Measurements from ENCODE around the gene ST8SIA1.

Gene ST8SIA1

DNA sequence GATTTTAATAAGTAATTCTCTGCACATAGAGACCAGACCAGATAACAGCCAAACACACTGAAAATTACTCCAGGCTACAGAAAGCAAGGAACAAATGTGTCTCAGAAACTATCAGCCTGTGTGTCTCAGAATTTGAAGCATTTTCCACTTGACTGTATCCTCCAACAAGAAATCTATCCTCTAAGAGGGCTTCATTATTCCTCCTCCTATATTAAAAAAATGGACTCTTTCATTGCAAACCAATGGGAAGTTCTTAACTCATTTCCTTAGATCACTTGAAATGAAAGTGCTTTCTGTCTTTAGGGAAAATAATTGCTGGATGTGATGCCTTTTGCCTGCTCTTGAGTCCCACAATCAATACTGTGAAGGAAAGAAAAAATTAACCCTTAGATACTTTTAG, 2.3 kb downstream of the ST8SIA1 start:
- no peak for DNase-seq (ENCODE audit: low read depth)

DNA sequence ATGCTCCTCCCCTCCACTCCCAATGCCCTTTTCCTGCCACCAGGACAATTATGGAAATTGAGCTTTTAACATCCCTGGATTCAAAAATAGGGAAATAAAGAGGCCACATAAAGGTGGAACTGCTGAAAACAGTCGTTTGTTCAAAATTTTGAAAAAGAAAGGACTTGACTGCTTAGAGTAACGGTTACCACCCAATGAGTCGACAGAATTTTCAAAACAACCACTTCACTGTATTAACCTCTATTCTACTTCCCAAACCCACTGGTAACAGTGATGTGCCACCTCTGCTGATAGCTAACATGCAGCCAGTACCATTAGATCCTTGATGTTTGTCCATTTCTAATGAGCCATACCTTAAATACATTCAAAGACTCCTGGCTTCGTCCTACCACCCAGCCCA, 4.9 kb downstream of the ST8SIA1 start:
- DNase-seq (ENCODE audit: low read depth), result no peak

GRCh38 chr12:22325218-22325617, 9.3 kb downstream of the ST8SIA1 start:
- no peak for DNase-seq (ENCODE audit: low read depth)

GRCh38 chr12:22322091-22322490, 12.4 kb downstream of the ST8SIA1 start:
- no peak for DNase-seq (ENCODE audit: low read depth)

DNA sequence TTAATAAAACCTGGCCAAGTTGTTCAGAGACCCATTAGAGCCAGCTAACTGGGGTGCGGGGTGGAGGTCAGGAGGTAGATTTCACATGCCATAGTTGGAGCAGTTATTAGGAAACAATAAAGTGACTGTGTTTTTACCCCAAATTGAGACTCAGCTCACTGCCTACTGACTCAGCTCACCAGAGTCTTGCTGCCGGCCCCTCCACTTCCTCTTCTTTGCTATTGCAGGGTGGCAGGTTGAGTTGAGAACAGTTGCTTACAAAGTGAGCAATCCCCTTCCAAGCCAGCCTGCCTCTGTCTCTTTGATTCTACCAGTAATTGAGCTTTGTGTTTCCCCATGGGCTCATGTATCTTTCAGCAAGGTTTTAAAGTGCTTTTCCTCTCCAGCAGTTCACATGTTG, 12.9 kb downstream of the ST8SIA1 start:
- DNase-seq (ENCODE audit: low read depth), result no peak

GRCh38 chr12:22321018-22321605, 13.4 kb downstream of the ST8SIA1 start:
- DNase-seq (ENCODE audit: low read depth), result no peak

DNA sequence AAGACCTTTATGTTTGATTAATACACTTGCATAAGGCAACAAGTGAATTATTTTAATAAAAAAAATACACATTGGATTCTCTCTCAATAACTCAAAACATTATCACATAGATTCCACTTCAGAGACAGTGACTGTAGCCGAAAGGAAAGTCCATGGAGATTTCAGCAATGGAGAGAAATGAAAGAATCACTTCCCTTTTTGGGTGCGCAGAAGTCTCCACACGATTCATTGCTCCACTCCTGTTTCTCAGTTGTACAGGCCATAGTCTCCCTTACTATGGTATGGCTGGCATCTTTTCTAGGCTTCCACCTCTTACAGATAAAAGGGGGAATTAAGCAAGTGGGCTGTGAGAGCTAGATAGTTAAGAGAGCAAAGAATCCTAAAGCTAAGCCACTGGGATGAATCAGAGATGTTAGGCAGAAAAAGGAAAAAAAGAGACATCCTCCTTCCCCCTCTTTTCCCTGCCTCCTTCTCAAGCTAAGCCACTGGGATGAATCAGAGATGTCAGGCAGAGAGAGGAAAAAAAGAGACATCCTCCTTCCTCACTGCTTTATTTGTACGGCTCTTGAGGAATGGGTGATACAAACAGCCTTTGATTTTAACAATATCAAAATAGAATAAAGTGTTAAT, 16.3 kb downstream of the ST8SIA1 start:
- no peak for DNase-seq (ENCODE audit: low read depth)

- DNase-seq (ENCODE audit: low read depth), result no peak
Observed at GRCh38 chr12:22313963-22314330, 20.6 kb downstream of the ST8SIA1 start.

DNA sequence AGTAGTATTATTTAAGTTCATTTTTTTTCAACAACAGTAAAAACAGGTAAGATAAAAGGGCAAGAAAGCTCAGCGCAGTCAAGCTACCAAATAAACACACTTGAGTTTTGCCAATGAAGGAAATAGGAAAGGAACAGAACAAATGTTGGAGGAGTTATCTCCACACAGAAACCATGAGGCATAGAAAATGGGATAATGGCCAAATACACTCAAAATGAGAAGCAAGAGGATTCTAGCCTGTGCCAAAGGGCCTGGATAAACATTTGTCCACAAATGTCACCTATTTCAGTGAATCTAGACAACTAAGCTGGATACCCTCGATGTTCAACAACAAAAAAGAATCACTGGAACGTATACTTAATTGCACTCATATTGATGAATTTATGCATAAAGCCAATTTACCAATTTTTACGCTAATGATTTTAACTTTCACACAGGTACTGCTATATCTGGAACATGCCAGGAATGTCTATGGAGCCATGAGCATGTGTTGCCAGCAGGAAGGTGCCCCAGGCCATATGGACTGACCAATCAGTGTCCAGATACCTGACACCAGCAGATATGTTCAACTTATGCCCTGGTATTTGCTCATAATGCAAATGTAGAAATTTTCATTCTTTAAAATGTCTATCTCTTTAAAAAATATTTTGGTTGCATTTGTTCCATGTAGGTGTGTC, 21.1 kb downstream of the ST8SIA1 start:
- DNase-seq (ENCODE audit: low read depth), result no peak

DNA sequence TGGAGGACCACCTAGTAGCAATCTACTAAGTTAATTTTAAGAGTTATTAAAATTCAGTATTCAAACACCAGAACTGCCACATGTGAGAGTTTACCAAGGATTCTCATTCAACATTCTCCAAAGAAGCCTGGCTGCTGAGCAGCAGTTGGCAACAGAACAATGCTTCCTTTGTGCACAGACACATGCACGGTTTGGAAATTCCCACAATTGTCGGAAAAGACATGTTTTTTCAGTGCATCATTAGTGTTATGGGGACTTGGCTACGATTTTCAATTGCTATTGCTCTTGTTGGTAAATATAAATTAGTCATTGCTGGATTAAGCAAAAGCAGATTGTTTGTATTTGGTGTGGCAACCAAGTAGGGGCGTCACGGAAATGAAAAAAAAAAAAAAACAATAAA, 22.2 kb downstream of the ST8SIA1 start:
- DNase-seq (ENCODE audit: low read depth), result no peak

DNA sequence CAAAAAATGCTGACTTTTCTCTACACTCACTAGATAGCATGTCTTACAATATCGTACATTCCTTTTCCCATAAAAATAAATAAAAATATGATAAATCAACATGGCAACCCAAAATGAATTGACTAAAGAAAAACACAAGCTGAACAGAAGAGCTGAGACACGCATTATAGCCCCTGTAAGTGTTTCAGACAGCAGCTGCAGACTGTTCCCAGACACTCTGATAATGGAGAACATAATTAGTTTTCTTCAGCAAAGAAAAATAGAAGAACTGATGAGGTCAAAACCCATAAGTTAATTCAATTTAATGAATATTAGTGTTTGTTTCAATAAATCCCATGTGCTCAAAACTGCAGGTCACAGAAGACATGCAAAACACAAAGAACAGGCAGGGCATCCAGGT, 23.8 kb downstream of the ST8SIA1 start:
- DNase-seq (ENCODE audit: low read depth), result no peak

DNA sequence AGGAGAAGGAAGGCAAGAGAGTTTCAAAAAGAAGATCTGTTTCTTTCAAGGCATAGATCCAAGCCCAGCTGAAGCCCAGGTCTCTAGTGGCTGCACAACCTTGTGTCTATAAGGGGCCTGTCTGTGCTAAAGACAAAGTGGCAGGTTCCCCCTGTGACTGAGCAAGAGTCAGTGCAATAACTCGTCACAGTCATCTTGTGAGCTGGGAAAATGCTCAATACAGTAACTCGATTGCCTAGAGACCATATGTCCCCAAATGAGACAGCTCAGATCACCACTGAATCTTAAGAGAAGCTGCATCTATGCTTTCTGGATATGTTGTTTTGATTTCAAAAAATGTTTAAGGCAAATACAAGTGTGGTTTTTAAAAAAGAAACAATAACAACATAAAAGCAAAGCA, 24.2 kb downstream of the ST8SIA1 start:
- DNase-seq (ENCODE audit: low read depth), result no peak

GRCh38 chr12:22307811-22308210, 26.7 kb downstream of the ST8SIA1 start:
- no peak for DNase-seq (ENCODE audit: low read depth)

GRCh38 chr12:22306311-22306710, 28.2 kb downstream of the ST8SIA1 start:
- no peak for DNase-seq (ENCODE audit: low read depth)

GRCh38 chr12:22304341-22304740, 30.2 kb downstream of the ST8SIA1 start:
- DNase-seq (ENCODE audit: low read depth), result no peak

GRCh38 chr12:22299294-22299912, 35.1 kb downstream of the ST8SIA1 start:
- no peak for DNase-seq (ENCODE audit: low read depth)

- DNase-seq (ENCODE audit: low read depth), result no peak
Observed at GRCh38 chr12:22289250-22289649, 45.3 kb downstream of the ST8SIA1 start.

DNA sequence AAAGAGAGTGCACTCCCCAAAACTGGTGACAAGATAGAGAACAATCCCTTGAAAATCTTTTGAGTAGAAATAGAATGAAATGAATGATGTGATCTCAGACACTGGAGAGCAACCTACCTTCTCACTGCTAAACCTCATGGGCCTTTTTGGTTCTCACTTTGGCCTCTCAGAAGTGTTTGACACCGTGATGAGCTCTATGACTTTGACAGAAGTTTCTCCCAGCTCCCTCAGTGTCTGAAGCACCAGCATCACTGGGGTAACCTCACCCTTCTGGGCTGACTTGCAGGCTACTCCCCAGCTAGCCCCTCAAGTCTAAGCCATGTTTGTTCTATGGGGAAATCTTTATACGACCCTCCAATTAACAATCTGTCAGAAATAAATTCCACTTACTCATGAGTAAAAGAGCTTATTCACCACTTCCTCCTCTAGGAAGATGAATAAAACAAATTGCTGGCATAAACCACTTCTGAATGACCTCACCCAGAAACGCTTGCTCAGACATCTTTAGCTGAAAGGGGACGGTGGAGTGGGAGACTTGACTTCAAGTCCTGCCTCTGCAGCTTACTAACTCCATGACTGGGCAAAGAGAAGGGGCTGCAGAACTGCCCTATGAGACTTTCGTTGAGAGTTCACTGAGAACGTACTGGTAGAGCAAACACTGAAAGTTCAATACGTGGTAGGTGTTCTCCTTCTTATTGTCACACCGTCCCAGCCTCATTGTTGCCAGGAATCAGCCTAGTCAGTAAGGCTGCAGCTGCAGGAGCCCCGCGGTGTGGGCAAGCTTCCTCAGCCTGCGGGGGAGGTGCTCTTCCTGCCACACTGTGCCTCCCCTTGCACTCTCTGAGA, 46.5 kb downstream of the ST8SIA1 start:
- DNase-seq (ENCODE audit: low read depth), result no peak

- DNase-seq (ENCODE audit: low read depth), result no peak
Observed at GRCh38 chr12:22287101-22287500, 47.4 kb downstream of the ST8SIA1 start.

GRCh38 chr12:22286569-22286968, 47.9 kb downstream of the ST8SIA1 start:
- no peak for DNase-seq (ENCODE audit: low read depth)

DNA sequence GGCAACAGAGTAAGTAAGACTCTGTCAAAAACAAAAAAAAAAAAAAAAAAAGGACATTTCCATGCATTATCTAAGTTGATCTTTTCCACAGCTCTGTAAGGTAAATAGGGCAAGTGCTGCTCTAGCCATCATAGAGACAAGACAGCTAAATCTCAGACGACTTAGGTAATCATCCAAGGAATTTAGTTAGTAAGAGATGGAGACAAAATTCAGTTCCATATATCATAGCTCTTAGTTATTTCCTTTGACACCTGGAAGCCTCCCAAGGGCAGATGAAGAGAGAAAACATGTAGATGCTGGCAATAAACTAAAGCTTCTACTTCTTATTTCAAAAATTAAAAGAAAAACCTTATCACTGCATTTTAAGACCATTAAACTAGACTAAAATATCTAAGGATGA, 48.7 kb downstream of the ST8SIA1 start:
- DNase-seq (ENCODE audit: low read depth), result no peak

- DNase-seq (ENCODE audit: low read depth), result no peak
Observed at GRCh38 chr12:22284871-22285270, 49.6 kb downstream of the ST8SIA1 start.

Data from stimulated activated CD8-positive, alpha-beta memory T cell treated with anti-CD3 and anti-CD28 coated beads, Interleukin-4, amount 100 ng/mL, for 24 hours (primary cell).